ENCODE measurements around the gene ZBTB1.

GRCh38 chr14:64525354-64525753, 20.8 kb downstream of the ZBTB1 start:
- no peak for TF ChIP-seq CTCF (IDR thresholded peaks at IDR 0.05; ENCODE audit: extremely low read depth in 1 of 2, insufficient read depth in 1 of 2, low read depth in 1 of 2, low read length in 2 of 2)
- no peak for TF ChIP-seq JUN (IDR thresholded peaks at IDR 0.05; ENCODE audit: borderline replicate concordance, insufficient read depth, insufficient read length, low read depth)
- no peak for TF ChIP-seq POLR2A (IDR thresholded peaks at IDR 0.05; ENCODE audit: low read depth, low read length)
- TF ChIP-seq, protein P1, sequence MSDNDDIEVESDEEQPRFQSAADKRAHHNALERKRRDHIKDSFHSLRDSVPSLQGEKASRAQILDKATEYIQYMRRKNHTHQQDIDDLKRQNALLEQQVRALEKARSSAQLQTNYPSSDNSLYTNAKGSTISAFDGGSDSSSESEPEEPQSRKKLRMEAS (IDR thresholded peaks at IDR 0.05; ENCODE audit: insufficient read depth, insufficient read length), result no peak
- TF ChIP-seq EZH2 (IDR thresholded peaks at IDR 0.05; ENCODE audit: borderline replicate concordance, low read depth, low read length, severe bottlenecking), result no peak
- no peak for TF ChIP-seq POLR2AphosphoS5 (IDR thresholded peaks at IDR 0.05; ENCODE audit: insufficient read depth, low read depth, low read length)
